Lower leg skin (tissue), 3 donors: ENCODE data around the gene SLC15A1.

Experiments used
- CTCF ChIP-seq, 3 donors: fragments of 450-650 bp; IDR thresholded peaks; one replicate each; pipeline ENCODE4 v1.5.1; 2016; ENCODE audit warnings: antibody characterized with exemption in 3 of 3, mild to moderate bottlenecking in 3 of 3, moderate library complexity in 2 of 3
- POLR2A ChIP-seq, 2 donors: fragments of 450-650 bp; IDR thresholded peaks; one replicate each; pipeline ENCODE4 v1.6.1; 2016 to 2017; ENCODE audit warnings: antibody characterized with exemption in 2 of 2, mild to moderate bottlenecking in 1 of 2, moderate library complexity in 1 of 2

DNA sequence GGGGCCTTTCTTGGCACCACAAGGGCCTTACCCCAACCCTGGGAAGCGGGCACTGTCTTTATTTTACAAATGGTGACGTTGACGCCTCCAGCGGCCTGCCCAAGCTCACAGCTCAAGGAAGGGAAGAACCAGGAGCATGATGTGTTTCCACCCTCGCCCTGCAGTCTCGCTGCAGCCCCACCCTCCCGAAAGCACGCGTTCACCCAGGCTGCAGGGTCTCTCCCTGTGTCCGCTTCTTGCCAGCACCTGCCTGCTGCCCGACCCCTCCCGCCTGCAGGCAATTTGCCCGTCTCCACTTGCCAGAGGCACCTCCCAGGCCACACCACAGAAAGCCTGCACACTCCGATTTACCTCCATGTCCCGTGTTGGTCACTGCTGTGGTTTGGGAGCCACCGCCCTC lies 76.6 kb downstream of the SLC15A1 start:
- no peak for TF ChIP-seq POLR2A (IDR thresholded peaks at IDR 0.05)
- no peak for TF ChIP-seq CTCF (IDR thresholded peaks at IDR 0.05)
